Esophagus mucosa (tissue), 1 donor: Measurements from ENCODE around the gene TPRN. TPM values are rescaled to one million over a fixed set of nuclear protein-coding genes. Genes with fewer than 3 reads are reported as not detected.

Experiments used
- ATAC-seq: fragments of 200-7000 bp; cut with Tn5 transposase; one replicate; pipeline ENCODE4 v1.9.1; 2020
- total RNA-seq: library from RNA; stranded (reverse); gene quantifications from one replicate; pipeline ENCODE4 v1.2.4, GENCODE V29; 2023
- donor health status: DM: yes; HTN: yes; CAD: no.

Gene TPRN
- total RNA-seq, 1 donor from 2014 or later = 20.5 TPM

GRCh38 chr9:137236238-137236935 is 35.8 kb upstream of the TPRN start:
- peak; percentile 42 for ATAC-seq

- ATAC-seq = no peak
Measured at GRCh38 chr9:137235424-137236237, 35.1 kb upstream of the TPRN start.

GRCh38 chr9:137234758-137235423 is 34.4 kb upstream of the TPRN start:
- ATAC-seq = no peak

- no peak for ATAC-seq
Measured at GRCh38 chr9:137234055-137234697, 33.6 kb upstream of the TPRN start.

GRCh38 chr9:137233143-137233980 is 32.8 kb upstream of the TPRN start:
- ATAC-seq = peak; percentile 0

GRCh38 chr9:137232510-137232909 is 32.0 kb upstream of the TPRN start:
- no peak for ATAC-seq

- ATAC-seq = no peak
Measured at GRCh38 chr9:137232101-137232500, 31.6 kb upstream of the TPRN start.

- no peak for ATAC-seq
Measured at GRCh38 chr9:137231372-137232039, 31.0 kb upstream of the TPRN start.

GRCh38 chr9:137230705-137231371 is 30.3 kb upstream of the TPRN start, which contains the start of gene SLC34A3:
Gene SLC34A3, plus strand, starts transcription at chr9:137230901. Its CDS starts 802 bp downstream, at chr9:137231703.
- no peak for ATAC-seq

GRCh38 chr9:137229903-137230704 is 29.6 kb upstream of the TPRN start:
- ATAC-seq = no peak

- no peak for ATAC-seq
Measured at GRCh38 chr9:137228968-137229896, 28.7 kb upstream of the TPRN start.

GRCh38 chr9:137228506-137228967 is 28.0 kb upstream of the TPRN start:
- ATAC-seq = no peak

GRCh38 chr9:137227853-137228505 is 27.4 kb upstream of the TPRN start:
- no peak for ATAC-seq

GRCh38 chr9:137227054-137227852 is 26.7 kb upstream of the TPRN start, which contains the start of gene RNF224:
Gene RNF224, plus strand, starts transcription at chr9:137227502. Its CDS starts 834 bp downstream, at chr9:137228336.
- peak; percentile 37 for ATAC-seq

- peak; percentile 25 for ATAC-seq
Measured at GRCh38 chr9:137226338-137227053, 26.0 kb upstream of the TPRN start.

GRCh38 chr9:137225699-137226331 is 25.3 kb upstream of the TPRN start:
- ATAC-seq = no peak
